NCI-H2107 (cell line): ENCODE data around the gene RC3H1.
"Not testable (repeated sequence)": the region's sequence is repeated elsewhere in the genome, so short reads cannot be mapped to it uniquely, and the experiment has no call there.

ENCODE experiments used
- DNase-seq: peaks from one replicate; lab custom pipeline; 2025; lab: John Stamatoyannopoulos, UW

Gene RC3H1

DNA sequence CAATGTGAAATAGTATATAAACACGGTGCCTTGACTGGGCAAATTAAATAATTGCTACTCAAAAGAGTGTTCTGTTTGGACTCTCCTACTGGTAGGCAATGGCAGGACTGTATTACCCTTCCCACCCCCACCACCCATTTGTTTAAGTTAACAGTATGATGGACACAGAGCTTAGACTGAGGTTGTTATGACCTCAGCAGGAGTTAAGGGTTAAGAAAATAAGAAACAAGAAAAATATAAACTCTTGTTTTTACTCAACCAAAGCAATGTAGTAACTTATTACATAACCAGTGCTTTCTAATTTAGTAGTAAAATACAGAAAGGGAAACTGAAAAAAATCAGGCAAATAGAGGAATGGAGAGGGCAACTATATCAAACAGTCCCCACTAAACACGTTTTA, 85.1 kb downstream of the RC3H1 start:
- DNase-seq: no peak

GRCh38 chr1:173934440-173934839, 87.7 kb downstream of the RC3H1 start:
- DNase-seq: no peak

- DNase-seq: not testable (repeated sequence)
Measured at GRCh38 chr1:173930541-173930940, 91.6 kb downstream of the RC3H1 start.

- no peak for DNase-seq
Measured at GRCh38 chr1:173925306-173926242, 96.6 kb downstream of the RC3H1 start.

- no peak for DNase-seq
Measured at GRCh38 chr1:173920861-173921260, 101.3 kb downstream of the RC3H1 start.

DNA sequence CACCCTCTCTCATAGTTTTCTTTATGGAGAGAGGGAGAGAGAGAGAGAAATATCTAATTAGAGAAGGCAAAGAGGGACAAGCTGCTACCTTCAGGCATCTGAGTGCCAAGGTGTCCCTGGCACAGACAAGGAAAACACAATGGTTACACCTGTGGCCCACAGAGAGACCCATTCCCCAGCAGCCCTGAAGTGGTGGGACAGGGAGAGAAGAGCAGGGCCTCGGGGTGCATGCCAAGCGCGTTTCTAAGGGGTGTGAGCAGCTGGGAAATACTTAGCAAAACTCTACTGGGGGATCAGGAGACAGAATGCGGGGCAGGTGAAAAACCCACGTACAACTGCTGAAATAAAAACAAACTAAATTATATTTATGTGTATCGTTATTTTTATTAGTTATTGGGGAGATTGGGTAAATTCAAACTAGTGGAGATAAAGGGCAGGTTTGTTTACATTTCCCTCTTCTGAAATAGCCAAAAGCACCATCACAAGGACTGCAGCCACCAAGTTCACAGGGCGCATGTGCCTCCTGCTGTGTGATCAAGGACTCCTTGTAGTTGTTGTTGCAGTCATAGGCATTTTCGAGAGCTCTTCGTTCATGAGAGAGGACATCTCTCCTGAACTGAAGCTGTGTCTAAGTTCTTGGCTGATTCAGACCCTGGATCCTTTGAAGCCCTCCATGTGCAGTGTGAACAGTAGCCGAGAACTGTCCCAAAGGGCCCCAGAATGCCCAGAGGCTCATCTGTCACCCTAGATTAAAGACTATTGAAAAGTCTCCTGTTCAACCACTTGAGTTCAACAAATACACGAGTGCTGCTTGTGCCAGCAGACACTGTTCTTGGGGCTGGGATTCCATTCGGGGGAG, 104.3 kb downstream of the RC3H1 start:
- DNase-seq: no peak

DNA sequence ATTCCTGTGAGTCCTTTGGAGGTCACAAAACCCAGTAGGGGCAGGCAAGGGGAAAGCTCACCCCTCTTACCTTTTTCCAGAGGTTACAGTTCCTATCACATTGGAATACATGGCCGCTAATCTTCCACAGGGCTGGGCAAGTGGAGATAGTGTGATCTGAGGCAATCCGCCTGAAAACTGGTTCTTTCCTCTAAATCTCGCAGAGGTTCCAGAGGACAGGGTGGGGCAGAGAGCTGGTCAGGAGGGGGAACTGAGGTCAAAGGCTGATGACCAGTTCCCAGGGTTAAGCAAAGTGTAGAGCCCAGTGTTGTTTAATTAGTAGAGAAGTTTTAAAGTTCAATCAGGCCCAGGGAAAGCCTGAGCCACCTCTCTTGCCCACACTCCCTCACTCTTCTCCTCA, 105.0 kb downstream of the RC3H1 start, which contains the start of gene SERPINC1:
TSS of gene SERPINC1 (minus strand) at position 179 of the 400 bp plus-strand sequence. CDS start at position 111, 68 bp downstream.
- no peak for DNase-seq

DNA sequence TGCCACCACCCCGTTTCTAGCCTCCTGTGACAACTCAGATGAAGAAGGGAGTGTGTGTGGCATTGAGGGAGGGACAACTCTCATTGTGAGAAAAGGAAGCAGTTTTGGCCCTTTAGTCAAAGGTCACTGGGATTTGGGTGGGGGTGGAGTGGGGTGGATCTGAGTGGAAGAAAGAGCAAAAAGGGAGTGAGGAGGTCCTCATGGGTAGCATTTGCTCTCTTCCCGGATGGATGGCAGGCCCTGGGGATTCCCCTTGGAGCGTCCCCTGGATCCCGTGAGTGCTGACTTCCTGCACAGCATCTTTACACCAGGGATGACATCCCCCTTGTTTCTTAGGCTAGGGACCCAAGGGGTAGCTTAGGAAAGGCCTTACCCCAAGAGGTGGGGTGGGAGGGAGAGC, 105.5 kb downstream of the RC3H1 start:
- DNase-seq: no peak

- DNase-seq: no peak
Measured at GRCh38 chr1:173915596-173915995, 106.6 kb downstream of the RC3H1 start.

DNA sequence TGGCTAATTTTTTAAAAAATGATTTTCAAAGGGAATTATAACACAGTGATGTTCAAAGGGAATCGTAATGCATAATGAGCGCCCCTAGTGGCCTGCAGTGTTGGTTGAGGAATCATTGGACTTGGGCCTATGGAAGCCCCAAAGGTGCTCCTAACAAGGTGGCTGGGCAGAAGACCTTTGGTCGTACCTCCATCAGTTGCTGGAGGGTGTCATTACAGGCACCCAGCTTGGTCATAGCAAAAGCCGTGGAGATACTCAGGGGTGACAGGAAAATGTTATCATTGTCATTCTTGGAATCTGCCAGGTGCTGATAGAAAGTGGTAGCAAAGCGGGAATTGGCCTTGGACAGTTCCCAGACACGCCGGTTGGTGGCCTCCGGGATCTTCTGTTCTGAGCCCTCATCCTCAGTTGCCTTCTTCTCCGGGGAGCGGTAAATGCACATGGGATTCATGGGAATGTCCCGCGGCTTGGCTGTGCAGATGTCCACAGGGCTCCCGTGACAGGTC, 107.7 kb downstream of the RC3H1 start:
- no peak for DNase-seq

DNA sequence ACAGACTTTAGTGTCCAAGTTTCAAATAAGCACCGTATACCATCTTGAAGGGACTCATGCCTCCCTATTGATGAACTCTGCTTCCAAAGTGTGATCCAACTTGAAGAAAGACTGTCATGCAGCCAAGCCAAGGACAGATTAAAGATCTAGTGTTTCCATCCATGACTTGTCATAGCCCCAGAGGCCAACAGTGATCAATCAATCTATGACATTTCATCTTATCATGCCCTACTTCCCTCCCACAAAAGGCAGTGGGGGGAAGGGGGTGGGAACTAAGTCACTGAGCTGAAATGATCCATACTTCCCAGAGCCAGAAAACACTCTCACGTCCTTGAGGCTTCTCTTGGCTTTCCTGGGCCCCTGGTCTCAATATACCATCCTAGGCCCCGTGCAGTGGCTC, 109.0 kb downstream of the RC3H1 start:
- no peak for DNase-seq

DNA sequence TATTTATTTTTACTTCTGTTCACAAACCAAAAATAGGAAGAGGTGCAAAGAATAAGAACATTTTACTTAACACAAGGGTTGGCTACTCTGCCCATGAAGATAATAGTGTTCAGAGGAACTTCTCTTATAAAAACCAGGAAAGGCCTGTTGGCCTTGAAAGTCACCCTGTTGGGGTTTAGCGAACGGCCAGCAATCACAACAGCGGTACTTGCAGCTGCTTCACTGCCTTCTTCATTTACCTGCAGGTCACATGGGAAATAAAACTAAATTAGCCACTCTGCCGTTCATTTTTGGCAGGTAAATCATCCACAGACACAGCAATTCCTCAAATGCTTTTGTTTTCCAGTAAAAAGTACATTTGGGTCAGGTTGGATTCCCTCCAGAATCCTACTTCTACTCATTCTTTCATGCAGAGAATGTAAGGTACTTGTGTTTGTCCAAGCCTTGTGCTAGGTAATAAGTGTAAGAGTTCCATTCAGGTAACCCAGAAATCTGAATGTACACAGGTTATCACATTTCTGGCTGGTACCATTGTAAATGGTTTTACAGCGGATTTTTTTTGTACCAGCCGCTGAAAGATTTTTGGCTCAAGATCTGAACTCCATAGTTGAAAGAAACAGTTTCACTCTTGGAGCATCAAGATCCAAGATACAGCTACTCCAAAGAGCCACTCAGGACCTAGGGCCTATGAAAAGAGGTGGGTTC, 118.2 kb downstream of the RC3H1 start:
- DNase-seq: no peak

DNA sequence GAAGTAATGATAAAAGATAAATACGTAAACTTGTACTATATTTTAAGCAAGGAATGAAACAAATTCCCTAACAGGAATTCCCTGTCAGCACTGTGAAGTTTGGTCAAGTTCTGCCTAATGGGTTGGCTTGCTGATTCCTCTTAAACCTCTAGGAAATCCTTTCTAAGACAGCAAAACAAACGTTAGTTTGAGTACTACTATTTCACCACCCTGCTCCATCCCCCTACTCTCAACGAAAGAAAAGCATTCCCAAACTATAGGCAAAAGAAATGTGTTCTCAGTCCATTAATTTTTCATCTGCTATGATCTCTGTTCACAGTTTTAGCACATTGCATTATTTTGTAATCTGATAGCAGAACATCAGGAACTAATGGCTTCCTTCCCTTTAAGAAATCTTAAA, 121.2 kb downstream of the RC3H1 start:
- no peak for DNase-seq

- no peak for DNase-seq
Measured at GRCh38 chr1:173900427-173900826, 121.7 kb downstream of the RC3H1 start.

GRCh38 chr1:173894189-173894588, 128.0 kb downstream of the RC3H1 start:
- no peak for DNase-seq

DNA sequence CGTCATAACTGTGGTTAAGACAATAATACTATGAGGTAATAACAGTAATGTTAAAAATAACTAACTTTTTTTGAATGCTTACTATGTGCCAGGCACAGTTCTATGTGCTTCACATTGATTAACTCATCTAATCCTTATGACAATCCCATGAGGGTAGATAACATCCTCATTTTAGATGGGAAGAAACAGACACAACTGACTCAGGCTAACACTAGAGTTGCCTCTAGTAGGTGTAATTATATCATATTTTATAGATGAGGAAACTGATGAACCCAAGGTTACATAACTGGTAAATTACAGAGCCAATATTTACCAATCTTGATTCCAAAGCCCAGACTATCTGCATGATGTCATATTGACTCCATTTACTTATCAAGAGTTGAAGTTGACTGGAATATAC, 128.5 kb downstream of the RC3H1 start:
- no peak for DNase-seq

GRCh38 chr1:173889885-173890284, 132.3 kb downstream of the RC3H1 start:
- DNase-seq: no peak

GRCh38 chr1:173888749-173889148, 133.4 kb downstream of the RC3H1 start:
- no peak for DNase-seq

DNA sequence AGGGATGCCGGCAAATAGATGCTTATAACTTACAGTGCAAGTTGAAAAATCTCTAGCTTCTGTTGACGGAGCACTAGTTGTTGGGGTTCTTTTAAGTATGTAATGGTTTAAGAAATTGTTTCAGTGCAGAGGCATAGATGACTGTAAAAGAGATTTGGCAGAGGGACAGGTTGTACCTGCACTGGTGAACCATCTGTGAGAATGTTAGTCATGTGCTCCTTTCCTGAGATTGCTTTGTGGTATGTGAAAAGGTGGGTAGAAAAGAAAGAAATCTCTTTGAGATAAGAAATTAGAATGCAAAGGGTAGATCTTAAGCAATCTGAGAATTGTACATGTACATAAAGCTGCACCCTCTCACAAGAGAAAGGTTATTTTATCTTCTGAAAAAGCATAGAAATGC, 134.5 kb downstream of the RC3H1 start:
- no peak for DNase-seq

DNA sequence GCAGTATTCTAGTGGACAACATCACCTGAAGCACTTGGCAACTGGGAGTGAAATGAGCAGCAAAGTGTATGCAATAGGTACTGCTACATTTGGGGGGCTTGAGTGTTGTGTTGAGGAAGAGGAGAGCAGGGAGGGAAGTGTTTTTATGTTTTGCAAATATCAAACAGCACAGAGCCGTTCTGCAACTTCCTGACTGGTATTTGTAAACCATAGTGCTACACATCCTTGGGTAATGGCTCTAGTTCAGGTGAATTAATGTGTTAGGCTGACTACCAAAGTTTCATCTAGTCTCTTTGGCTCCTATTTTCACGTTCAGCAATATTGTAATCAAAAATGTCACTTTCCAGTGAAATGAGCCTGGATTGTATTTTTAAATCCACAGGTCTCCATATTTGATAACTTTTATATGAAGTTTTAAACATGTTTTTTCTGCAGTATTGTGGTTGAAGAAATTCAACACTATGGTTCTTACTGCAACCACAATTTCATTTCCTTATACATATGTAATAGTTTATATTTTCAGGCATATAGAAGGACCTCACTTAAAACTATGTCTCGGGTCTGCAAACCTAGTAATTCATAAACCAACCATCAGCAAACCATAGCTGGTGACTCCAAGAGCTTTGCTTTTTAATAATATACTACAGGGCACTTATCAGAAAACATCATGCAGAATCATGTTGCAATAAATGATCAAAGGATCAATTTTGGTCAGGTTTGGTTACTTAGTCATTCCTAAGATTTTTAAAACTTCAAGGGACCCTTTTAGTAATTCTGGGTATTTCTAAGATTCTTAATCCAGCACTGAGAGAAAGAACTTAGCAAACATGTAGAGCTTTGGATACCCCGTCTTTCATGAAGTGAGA, 135.2 kb downstream of the RC3H1 start:
- DNase-seq: no peak

DNA sequence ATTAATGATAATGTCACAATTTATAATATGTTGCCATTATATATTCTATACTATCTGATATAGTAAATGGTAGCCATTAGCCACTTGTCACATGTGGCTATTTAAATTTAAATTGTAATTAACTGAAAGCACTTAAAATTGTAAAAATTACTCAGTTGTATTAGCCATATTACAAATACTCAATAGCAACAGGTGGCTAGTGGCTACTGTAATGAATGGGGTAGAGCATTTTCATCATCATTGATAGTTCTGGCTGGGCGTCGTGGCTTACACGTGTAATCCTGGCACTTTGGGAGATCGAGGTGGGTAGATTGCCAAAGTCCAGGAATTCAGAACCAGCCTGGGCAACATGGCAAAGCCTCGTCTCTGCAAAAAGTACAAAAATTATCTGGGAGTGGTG, 137.5 kb downstream of the RC3H1 start:
- DNase-seq: no peak
